ENCODE data around the gene CTSD. TPM values are rescaled to one million over a fixed set of nuclear protein-coding genes. Genes with fewer than 3 reads are reported as not detected.

The CTSD gene
- total and polyA plus RNA-seq, 4 donors: 310 to 814 (median 553) TPM

DNA sequence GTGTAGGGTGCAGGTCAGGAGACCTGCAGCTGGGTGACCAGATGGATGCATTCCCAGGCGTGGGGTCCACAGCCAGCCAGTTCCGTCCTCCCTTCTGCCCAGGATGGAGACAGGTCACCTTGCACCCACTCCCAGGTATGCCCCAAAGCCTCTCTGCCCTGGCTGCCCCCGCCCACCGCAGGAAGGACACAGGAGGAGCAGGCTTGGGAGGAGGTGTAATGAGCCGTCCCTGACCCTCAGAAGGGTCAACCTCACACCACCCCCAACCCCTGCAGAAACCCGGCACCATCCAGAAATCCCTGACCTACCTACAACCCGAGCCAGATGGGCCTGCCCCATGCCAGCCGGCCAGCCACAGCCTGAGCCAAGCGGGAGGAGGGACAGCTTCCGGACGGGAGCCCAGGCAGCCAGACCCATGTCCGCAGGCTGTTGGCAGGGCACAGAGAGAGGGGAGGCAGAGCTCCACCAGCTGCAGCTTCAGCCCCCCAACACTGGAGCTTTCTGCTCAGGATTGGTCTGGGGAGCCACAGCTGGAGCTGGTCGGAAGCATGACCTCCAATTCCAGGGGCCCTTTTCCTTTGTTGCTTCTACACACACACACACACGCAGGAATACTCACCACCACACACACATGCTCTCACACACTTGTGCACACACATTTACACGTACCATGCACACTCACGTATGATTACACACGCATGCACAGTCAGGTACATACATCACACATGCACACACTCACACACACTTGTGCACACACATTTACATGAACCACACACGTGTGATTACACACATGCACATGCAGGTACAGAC, 18.6 kb downstream of the CTSD start:
- H3K36me3 ChIP-seq (ENCODE audit: control insufficient read depth in 4 of 4, insufficient read depth in 3 of 4, low read depth in 1 of 4, low read length in 3 of 4): no peaks in the 10 kb centered on the region
- no peaks in the 10 kb centered on the region for H3K9me3 ChIP-seq (ENCODE audit: control insufficient read depth in 4 of 4, low read length in 3 of 4)
- H3K4me3 ChIP-seq (ENCODE audit: low read depth in 1 of 3, low read length in 3 of 3): no peak overlapping the region
- H3K9ac ChIP-seq (ENCODE audit: low read depth in 1 of 2, low read length in 2 of 2): no peak overlapping the region
- no peak overlapping the region for H3K27ac ChIP-seq (ENCODE audit: low read depth in 1 of 2, low read length in 2 of 2)
- DNase-seq (ENCODE audit: low spot score): no peak
- TF ChIP-seq, protein P1, sequence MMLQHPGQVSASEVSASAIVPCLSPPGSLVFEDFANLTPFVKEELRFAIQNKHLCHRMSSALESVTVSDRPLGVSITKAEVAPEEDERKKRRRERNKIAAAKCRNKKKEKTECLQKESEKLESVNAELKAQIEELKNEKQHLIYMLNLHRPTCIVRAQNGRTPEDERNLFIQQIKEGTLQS (IDR thresholded peaks at IDR 0.05): no peak
- TF ChIP-seq, protein P2, sequence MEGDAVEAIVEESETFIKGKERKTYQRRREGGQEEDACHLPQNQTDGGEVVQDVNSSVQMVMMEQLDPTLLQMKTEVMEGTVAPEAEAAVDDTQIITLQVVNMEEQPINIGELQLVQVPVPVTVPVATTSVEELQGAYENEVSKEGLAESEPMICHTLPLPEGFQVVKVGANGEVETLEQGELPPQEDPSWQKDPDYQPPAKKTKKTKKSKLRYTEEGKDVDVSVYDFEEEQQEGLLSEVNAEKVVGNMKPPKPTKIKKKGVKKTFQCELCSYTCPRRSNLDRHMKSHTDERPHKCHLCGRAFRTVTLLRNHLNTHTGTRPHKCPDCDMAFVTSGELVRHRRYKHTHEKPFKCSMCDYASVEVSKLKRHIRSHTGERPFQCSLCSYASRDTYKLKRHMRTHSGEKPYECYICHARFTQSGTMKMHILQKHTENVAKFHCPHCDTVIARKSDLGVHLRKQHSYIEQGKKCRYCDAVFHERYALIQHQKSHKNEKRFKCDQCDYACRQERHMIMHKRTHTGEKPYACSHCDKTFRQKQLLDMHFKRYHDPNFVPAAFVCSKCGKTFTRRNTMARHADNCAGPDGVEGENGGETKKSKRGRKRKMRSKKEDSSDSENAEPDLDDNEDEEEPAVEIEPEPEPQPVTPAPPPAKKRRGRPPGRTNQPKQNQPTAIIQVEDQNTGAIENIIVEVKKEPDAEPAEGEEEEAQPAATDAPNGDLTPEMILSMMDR (IDR thresholded peaks at IDR 0.05; ENCODE audit: low read depth, low read length, missing input control): no peak
- TF ChIP-seq, protein P3, sequence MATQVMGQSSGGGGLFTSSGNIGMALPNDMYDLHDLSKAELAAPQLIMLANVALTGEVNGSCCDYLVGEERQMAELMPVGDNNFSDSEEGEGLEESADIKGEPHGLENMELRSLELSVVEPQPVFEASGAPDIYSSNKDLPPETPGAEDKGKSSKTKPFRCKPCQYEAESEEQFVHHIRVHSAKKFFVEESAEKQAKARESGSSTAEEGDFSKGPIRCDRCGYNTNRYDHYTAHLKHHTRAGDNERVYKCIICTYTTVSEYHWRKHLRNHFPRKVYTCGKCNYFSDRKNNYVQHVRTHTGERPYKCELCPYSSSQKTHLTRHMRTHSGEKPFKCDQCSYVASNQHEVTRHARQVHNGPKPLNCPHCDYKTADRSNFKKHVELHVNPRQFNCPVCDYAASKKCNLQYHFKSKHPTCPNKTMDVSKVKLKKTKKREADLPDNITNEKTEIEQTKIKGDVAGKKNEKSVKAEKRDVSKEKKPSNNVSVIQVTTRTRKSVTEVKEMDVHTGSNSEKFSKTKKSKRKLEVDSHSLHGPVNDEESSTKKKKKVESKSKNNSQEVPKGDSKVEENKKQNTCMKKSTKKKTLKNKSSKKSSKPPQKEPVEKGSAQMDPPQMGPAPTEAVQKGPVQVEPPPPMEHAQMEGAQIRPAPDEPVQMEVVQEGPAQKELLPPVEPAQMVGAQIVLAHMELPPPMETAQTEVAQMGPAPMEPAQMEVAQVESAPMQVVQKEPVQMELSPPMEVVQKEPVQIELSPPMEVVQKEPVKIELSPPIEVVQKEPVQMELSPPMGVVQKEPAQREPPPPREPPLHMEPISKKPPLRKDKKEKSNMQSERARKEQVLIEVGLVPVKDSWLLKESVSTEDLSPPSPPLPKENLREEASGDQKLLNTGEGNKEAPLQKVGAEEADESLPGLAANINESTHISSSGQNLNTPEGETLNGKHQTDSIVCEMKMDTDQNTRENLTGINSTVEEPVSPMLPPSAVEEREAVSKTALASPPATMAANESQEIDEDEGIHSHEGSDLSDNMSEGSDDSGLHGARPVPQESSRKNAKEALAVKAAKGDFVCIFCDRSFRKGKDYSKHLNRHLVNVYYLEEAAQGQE (IDR thresholded peaks at IDR 0.05): no peak
- TF ChIP-seq RAD21 (IDR thresholded peaks at IDR 0.05): no peak
- H3K4me1 ChIP-seq (ENCODE audit: control insufficient read depth in 4 of 4, insufficient read depth in 4 of 4, low read length in 3 of 4): peaks cover 0 to 22% (median 6%) of the 10 kb centered on the region in 4 donors
- 79% methylated on average over 18 of the region's 18 CpGs for WGBS
- H3K27me3 ChIP-seq (ENCODE audit: control insufficient read depth in 4 of 4, insufficient read depth in 4 of 4, low read length in 3 of 4): peaks cover 0 to 2% (median 0%) of the 10 kb centered on the region in 4 donors

DNA sequence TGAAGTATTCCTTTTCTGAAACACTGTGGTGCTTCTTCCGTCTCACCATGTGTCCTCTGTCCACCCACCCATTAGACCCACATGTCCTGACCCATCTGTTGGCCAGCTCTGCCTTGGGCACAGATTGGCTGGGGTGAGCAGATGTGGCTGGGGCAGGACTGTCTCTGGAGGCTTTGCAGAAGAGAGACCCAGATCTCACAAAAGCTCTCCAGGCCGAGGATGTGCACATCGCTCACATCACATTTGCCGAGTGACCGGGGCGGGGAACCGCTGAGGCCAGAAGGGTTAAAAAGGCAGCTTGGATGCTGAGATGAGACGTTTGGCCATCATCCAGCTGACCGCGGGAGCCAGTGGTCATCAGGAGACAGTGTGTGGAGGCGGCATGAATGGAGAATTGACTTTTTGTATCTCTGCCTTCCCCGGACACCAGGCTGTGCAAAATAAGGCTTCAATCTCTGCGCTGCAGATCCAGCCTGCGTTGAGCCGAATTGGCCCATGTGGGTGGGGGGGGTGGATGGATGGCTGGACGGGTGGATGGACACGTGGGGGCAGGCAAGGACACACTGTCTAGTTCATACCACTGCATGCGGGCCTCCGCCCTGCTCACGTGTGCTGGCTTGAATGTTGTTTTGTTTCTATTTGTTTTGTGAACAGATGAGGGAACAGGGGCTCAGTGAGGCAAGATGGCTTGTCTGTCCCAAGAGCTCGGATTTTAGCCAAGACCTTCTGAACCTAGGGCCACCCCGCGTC, 19.4 kb downstream of the CTSD start:
- no peak for DNase-seq (ENCODE audit: low spot score)
- no peak overlapping the region for H3K4me3 ChIP-seq (ENCODE audit: low read depth in 1 of 3, low read length in 3 of 3)
- WGBS: 67% methylated on average over 23 of the region's 23 CpGs
- peaks cover 0 to 2% (median 0%) of the 10 kb centered on the region in 4 donors for H3K27me3 ChIP-seq (ENCODE audit: control insufficient read depth in 4 of 4, insufficient read depth in 4 of 4, low read length in 3 of 4)
- H3K9ac ChIP-seq (ENCODE audit: low read depth in 1 of 2, low read length in 2 of 2): no peak overlapping the region
- TF ChIP-seq FOXA2 (IDR thresholded peaks at IDR 0.05) (no peak), SP1 (IDR thresholded peaks at IDR 0.05) (no peak), YY1 (IDR thresholded peaks at IDR 0.05) (no peak), HNF4A (conservative IDR thresholded peaks at IDR 0.05) (no peak)
- H3K4me1 ChIP-seq (ENCODE audit: control insufficient read depth in 4 of 4, insufficient read depth in 4 of 4, low read length in 3 of 4): peaks cover 0 to 21% (median 3%) of the 10 kb centered on the region in 4 donors
- H3K36me3 ChIP-seq (ENCODE audit: control insufficient read depth in 4 of 4, insufficient read depth in 3 of 4, low read depth in 1 of 4, low read length in 3 of 4): no peaks in the 10 kb centered on the region
- no peak overlapping the region for H3K27ac ChIP-seq (ENCODE audit: low read depth in 1 of 2, low read length in 2 of 2)
- H3K9me3 ChIP-seq (ENCODE audit: control insufficient read depth in 4 of 4, low read length in 3 of 4): no peaks in the 10 kb centered on the region

DNA sequence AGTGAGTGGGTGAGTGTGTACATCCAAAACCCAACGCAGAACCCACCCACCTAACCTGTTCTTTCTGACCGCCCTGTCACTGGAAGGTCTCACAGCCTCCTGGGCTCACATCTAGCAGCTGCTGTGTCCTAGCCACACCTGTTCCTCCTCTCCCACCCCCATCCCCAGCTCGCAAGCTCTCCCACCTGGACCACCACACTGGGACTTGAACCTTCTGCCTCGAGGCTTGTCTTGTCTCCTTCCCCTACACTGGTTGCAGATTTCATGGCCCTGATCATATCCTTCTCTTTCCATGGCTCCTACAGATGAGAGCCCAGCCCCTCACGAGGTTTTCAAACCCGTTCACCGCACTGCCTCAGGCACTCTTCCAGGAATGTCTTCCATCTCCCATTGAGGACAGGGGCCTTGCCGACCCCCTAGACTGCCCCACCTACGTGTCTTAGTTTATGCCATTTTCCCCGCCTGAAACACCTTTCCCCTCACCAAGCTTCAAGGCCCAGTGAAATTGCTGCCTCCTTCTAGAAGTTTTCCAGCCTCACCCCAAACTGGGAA, 20.1 kb downstream of the CTSD start:
- Histone ChIP-seq H3K27me3 (ENCODE audit: control insufficient read depth in 4 of 4, insufficient read depth in 4 of 4, low read length in 3 of 4) (peaks cover 0 to 2% (median 0%) of the 10 kb centered on the region in 4 donors), H3K9me3 (ENCODE audit: control insufficient read depth in 4 of 4, low read length in 3 of 4) (no peaks in the 10 kb centered on the region), H3K9ac (ENCODE audit: low read depth in 1 of 2, low read length in 2 of 2) (no peak overlapping the region), H3K27ac (ENCODE audit: low read depth in 1 of 2, low read length in 2 of 2) (no peak overlapping the region), H3K4me1 (ENCODE audit: control insufficient read depth in 4 of 4, insufficient read depth in 4 of 4, low read length in 3 of 4) (peaks cover 0 to 16% (median 1%) of the 10 kb centered on the region in 4 donors), H3K36me3 (ENCODE audit: control insufficient read depth in 4 of 4, insufficient read depth in 3 of 4, low read depth in 1 of 4, low read length in 3 of 4) (no peaks in the 10 kb centered on the region), H3K4me3 (ENCODE audit: low read depth in 1 of 3, low read length in 3 of 3) (no peak overlapping the region)
- 79% methylated on average over 10 of the region's 10 CpGs for WGBS
- DNase-seq (ENCODE audit: low spot score): no peak
- TF ChIP-seq EGR1 (IDR thresholded peaks at IDR 0.05; ENCODE audit: low read depth in 2 of 2): no peak
- no peak for TF ChIP-seq TAF1 (conservative IDR thresholded peaks at IDR 0.05)
- TF ChIP-seq FOXA2 (IDR thresholded peaks at IDR 0.05): no peak
- TF ChIP-seq, protein P1 (IDR thresholded peaks at IDR 0.05): no peak
- no peak for TF ChIP-seq HNF4G (IDR thresholded peaks at IDR 0.05)
- TF ChIP-seq JUND (IDR thresholded peaks at IDR 0.05): no peak
- no peak for TF ChIP-seq NR2F2 (IDR thresholded peaks at IDR 0.05)
- no peak for TF ChIP-seq FOXA1 (IDR thresholded peaks at IDR 0.05)
- TF ChIP-seq SP1 (IDR thresholded peaks at IDR 0.05): no peak
- TF ChIP-seq HNF4A (conservative IDR thresholded peaks at IDR 0.05): no peak
- TF ChIP-seq, protein P3 (IDR thresholded peaks at IDR 0.05): no peak
- TF ChIP-seq RAD21 (IDR thresholded peaks at IDR 0.05): no peak
- no peak for TF ChIP-seq YY1 (IDR thresholded peaks at IDR 0.05)
- no peak for TF ChIP-seq RXRA (IDR thresholded peaks at IDR 0.05)

All from liver (tissue), 9 donors.